NCI-H748 treated with DMSO at 0.1 percent for 48 hours (cell line): ENCODE results near the gene RSPH3.
"Not testable (repeated sequence)": the region's sequence is repeated elsewhere in the genome, so short reads cannot be mapped to it uniquely, and the experiment has no call there.

Experiments used
- DNase-seq: peaks from one replicate; lab custom pipeline; 2025; lab: John Stamatoyannopoulos, UW

Gene RSPH3

DNA sequence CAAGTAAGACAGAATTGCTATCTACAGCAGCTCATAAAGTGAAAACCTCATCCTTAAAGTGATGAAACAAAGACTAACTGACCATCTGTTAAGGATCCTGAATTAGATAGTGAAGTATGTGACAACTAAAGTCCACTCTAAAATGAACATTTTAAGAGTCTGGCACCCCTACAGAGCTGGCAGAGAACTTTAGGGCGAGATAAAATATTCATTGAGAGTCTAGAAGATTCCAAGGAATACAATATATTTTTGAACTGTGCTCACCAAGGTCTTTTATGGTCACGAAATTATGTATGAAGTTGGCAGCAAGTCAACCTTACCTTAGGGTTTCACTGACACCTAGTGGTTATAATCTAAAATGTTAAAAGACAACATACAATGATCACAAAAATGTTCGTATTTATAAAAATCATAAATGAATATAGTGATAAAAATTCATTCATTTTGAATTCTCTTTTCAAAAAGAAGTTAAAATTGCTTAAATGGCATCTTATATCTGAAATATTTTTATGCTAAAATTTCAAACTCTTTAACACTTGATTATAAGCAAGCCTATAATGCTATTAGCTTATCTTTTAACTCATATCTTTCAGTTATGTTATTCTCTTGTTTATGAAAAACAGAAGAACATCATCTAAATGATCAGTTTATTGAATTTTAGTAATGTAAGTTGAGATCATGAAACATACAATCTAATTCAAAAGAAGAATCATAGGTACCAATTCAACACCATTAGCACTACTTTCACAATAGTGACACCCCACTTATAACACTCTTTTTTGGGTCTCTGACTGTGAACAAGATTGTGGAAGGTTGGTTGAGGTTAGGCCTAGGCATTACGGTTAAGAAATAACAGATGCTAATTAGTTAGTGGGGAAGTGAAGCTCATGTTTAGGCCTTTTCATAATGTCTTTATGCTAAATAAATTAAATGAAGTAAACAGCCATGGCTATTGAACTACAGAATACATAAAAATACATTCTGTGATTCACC is 27.5 kb downstream of the RSPH3 start:
- peak; percentile 51 for DNase-seq

DNA sequence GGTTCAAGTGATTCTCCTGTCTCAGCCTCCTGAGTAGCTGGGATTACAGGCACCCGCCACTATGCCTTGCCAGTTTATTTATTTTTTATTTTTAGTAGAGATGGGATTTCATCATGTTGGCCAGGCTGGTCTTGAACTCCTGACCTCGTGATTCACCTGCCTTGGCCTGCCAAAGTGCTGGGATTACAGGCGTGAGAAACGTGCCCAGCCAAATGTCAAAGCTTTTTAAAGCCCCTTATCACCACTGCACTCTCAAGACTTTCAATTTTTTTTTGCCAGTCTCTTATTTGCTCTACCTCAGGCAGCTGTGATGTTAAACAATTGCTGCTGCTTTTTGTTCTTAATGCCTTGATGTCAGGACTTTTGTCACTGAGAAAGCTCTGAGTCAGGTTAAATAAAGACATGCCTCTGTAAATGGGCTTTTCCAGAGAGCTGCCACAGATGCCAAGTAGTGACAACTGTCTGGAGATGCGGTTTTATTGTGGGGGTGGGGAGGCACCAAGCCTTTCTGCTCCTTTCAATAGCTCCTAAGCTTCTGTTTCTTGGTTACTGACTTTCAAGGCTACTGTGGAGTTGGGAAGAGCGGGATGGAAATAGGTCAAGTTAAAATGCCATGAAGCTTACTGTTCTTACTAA is 29.2 kb downstream of the RSPH3 start:
- no peak for DNase-seq

DNA sequence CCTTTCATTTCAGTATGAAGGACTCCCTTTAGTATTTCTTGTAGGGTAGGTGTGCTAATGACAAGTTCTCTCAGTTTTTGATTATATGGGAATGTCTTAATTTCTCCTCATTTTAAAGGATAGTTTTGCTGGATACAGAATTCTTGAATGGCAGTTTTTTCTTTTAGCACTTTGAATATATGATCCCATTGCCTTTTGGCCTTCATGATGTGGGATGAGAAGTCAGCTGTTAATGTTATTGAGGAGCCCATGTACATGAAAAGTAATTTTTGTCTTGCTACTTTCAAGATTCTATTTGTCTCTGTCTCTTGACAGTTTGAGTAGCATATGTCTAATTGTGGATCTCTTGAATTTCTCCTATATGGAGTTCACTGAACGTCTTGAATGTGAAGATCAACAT is 30.9 kb downstream of the RSPH3 start:
- DNase-seq, result no peak

DNA sequence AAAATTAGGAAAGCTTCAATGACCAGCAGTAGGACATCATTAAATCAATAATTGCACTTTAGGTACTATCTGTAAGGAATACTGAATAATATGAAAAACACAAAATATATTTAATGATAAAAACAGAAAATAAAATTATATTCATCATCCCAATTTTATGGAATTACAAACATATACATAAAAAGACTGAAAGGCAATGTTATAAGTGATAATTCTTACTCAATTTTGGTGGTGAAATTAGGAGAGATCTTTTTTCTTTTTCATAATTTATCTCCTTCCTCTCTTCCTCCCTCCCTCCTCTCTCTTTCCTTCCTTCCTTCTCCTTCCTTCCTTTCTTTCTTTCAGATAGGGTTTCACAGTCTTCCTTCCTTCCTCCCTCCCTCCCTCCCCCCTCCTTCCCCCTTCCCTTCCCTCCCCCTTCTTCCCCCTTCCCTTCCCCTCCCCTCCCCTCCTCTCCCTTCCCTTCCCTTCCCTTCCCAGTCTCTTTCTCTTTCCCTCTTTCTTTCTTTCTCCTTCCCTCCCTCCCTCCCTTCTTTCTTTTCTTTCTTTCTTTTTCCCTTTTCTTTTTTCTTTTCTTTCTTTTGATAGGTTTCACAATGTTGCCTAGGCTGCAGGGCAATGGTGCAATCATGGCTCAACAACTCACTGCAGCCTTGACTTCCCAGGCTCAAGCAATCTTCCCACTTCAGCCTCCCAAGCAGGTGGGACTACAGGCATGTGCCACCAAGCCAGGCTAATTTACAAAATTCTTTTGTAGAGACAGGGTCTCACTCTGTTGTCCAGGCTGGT is 36.8 kb downstream of the RSPH3 start:
- DNase-seq, result no peak

DNA sequence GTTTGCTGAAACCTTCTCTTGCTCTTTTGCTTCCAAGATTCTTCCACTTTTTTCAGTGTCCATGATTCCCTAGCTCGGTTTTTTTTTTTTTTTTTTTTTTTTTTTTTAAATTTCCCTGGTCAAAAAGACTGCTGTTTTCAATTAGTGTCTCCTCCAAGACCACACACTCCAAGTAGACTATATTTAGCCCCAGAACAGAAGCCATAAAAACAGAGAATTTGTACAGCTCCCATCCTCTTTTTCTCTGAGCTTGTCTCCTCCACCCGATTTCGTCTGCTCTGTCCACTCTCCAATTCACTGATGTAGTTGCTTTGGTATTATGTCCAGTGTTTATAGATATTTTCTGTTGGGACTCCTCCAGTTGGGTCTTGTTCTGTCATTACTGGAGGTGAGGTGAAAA is 37.6 kb downstream of the RSPH3 start:
- no peak for DNase-seq

DNA sequence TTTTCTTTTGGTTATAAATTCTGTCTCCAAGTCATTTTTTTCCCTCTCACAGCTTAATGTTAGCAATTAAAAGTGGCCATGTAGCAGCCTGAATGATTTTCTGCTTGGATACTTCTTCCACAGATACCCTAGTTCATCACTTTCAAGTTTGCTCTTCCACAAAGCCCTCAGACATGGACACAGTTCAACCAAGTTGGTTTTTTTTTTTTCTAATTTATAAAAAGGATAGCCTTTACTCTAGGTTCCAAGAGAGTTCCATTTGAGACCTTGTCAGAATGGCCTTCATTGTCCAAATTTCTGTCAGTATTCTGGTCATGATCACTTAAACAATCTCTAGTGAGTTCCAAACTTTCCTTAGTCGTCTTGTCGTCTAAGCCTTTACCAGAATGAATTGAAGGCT is 40.0 kb downstream of the RSPH3 start:
- no peak for DNase-seq

DNA sequence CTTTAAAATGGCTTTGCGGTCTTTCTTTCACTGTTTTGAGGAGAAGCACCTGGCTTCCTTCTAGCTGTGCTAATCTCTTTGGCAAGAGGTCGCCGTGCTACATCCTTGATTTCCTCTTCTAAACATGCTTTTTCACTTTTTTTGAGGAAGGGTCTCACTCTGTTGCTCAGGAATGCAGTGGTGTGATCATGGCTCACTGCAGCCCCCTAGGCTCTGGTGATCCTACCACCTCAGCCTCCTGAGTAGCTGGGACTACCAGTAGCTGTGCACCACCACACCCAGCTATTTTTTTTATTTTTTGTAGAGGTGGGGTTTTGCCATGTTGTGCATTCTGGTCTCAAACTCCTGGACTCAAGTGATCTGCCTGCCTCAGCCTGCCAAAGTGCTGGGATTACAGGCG is 40.5 kb downstream of the RSPH3 start:
- DNase-seq, result no peak

DNA sequence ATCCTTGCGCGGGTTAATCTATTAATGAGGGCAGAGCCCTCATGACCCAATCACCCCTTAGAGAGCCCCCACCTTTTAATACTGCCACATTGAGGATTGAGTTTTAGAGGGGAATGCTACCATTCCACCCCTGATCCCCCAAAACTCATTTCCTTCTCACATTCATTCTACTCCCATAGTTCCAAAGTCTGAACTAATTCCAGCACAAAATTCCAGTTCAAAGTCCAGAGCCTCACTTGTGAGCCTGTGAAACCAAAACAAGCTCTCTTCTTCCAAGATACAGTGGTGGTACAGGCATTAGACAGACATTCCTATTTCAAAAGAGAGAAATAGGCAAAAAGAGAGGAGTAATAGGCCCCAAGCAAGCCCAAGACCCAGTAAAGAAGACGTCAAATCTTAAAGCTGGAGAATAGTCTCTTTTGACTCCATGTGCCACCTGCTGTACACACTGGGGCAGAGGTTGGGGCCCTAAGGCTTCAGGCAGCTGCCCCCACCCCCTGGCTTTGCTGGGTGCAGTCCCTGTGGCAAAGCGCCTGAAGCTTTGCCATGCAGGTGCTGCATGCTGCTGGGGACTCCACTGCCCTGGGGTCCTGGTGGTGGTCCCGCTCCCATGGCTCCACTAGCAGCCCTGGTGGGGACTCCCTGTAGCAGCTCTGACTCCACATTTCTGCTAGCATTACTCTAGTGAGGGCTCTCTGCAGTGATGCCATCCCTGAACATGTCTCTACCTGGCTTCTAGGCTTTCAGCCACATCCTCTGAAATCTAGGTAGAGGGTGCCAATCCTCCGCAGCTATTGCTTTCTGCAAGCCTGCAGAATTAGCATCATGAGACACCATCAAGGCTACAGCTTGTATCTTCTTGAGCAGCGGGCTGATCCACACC is 41.3 kb downstream of the RSPH3 start:
- DNase-seq, result no peak

DNA sequence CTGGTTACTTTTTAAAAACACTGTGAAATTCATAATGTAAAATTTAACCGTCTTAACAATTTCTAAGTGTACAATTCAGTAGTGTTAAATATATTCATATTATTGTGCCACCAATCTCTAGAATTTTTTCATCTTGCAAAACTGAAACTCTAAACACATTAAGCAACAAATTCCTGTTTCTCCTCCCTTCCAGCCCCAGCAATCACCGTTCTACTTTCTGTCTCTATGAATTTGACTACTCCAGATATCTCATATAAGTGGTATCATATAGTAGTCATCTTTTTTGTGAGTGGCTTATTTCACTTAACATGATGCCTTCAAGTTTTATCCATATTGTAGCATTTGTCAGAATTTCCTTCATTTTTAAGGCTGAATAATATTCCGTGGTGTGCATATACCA is 44.7 kb downstream of the RSPH3 start:
- DNase-seq, result no peak

DNA sequence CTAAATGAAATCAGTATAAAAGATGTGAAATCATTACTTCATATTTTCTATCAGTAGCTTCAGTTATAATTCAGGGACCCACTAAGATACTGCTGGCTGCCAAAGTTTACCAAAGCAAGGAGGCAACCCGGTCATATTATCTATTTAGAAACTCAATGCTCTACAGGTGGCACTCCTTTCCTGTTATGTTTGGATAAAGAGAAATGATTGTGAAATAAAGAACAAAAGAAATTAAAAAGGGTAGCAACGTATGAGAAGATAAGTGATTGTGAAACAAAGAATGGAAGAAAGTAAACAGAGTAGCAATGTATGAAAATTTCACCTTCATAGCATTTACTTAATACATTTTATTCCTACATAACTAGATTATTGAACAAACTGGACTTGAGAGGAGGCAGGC is 45.2 kb downstream of the RSPH3 start:
- DNase-seq, result no peak

DNA sequence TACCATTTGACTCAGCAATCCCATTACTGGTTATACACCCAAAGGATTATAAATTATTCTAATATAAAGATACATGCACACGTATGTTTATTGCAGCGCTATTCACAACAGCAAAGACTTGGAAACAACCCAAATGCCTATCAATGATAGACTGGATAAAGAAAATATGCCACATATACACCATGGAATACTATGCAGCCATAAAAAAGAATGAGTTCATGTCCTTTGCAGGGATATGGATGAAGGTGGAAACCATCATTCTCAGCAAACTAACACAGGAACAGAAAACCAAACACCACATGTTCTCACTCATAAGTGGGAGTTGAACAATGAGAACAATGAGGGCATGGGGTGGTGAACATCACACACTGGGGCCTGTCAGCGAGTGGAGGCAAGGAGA is 48.0 kb downstream of the RSPH3 start:
- DNase-seq, result not testable (repeated sequence)

DNA sequence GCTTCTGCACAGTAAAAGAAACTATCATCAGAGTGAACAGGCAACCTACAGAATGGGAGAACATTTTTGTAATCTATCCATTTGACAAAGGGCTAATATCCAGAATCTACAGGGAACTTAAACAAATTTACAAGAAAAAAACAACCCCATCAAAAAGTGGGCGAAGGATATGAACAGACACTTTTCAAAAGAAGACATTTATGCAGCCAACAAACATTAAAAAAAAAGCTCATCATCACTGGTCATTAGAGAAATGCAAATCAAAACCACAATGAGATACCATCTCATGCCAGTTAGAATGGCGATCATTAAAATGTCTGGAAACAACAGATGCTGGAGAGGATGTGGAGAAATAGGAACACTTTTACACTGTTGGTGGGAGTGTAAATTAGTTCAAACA is 48.4 kb downstream of the RSPH3 start:
- DNase-seq, result not testable (repeated sequence)

DNA sequence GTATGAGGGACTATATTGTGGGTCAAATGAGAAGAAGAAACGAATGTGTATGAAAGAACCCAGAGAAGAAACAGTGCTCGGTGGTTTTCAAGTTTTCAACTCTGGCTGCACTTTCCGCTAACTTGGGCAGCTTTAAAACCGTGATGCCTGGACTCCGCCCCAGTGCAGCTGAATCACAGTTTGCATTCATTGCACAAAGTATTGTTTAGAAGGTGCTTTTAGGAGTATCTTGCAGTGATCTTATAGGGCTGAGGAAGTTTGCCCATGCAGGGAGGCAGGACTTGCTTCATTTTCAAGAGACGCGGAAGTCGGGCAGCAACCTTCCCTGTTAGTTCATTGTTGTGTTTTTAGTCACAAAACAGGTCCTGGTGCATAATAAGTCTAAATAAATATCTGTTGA is 52.7 kb downstream of the RSPH3 start:
- DNase-seq, result no peak

DNA sequence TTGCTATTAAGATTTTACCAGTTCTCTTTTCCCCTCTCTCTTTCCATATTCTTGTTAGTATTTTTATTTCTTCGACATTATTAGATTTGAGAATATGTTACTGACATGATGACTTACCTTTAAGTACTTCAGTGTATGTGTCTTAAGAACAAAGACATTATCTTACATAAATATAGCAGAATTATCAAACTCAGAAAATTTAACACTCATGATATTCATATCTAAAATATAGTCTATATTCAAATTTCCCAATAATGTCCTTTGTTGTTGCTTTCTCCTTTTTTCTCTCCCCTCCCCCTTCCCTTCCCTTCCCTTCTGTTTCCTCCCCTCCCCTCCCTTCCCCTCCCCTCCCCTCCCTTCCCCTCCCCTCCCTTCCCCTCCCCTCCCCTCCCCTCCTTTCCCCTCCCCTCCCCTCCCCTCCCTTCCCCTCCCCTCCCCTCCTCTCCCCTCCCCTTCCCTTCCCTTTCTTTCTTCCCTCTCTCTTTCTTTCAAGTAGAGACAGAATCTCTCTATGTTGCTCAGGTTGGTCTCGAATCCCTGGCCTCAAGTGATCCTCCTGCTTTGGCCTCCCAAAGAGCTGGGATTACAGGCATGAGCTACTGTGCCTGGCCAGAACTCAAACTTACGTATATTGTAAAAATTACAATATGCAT is 56.5 kb downstream of the RSPH3 start:
- no peak for DNase-seq

DNA sequence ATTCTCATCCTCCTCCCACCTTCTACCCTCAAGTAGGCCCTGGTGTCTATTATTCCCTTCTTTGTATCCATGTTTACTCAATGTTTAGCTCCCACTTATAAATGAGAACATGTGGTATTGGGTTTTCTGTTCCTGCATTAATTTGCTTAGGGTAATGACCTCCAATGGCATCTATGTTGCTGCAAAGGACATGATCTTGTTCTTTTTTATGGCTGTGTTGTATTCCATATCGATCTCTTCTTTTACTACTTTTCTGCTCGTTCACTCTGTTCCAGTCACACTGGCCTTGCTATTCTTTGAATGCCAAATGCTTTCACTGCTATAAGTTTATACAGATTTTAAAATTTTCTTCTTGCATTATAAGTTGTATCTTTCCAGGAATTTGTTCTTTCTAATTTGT is 57.7 kb downstream of the RSPH3 start:
- DNase-seq, result no peak

DNA sequence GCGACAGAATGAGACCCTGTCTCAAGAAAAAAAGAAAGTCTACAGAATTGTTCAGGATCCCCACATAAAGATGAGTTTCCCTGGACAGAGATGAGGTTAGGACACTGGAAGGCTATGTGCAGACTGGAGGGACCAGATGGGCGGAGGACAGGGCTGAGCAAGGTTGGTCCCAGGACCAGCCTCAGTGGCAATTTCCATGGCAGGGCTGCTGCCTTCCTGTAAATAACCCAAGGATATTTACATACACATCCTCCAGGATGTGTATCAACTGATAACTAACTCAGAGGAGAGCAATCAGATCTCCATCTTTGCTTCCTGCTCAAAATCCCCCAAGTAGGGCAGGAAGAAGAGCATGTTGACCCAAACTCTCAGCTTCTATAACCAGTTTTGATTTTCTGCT is 58.8 kb downstream of the RSPH3 start:
- no peak for DNase-seq

DNA sequence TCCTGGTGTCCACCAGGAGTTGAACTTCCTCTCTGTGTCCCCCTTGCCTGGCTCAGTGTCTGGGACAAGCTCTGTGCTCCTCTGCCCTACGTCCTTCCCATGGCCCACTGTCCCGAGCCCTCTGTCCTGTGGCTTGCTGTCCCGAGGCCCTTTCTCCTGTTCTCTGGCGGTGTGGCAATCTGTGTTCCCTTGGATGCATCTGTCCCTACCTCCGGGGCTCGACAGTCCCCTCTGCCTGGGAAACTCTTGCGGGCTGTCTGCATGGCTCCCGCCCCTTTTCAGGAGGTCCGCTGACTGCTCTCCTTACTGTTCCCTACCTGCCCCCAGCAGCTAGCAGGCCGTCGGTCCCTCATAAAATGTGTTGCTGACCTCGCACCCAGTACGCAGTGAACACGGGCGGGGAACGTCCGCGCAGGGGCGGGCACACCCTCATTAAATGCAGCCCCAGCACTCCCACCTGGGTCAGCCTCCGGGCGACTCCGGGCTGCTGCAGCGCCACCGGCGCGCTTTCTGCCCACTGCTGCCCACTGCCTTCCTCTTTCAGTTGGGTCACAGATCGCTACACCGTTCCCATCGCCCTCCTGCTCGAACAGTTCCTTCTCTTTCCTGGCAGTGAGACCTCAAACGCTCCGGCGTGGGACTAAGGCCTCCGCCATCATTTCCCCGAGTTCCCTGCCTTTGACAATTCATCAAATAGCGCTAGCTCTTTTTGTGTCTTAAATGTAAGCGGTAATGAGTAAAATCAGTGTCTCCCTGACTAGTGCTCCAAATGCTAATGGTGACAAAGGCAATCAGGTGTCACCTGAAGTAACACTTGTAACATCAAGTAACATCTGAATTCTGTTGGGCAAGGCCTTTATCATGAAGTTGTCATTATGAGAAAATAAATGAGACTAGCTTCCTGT is 60.5 kb downstream of the RSPH3 start:
- no peak for DNase-seq

DNA sequence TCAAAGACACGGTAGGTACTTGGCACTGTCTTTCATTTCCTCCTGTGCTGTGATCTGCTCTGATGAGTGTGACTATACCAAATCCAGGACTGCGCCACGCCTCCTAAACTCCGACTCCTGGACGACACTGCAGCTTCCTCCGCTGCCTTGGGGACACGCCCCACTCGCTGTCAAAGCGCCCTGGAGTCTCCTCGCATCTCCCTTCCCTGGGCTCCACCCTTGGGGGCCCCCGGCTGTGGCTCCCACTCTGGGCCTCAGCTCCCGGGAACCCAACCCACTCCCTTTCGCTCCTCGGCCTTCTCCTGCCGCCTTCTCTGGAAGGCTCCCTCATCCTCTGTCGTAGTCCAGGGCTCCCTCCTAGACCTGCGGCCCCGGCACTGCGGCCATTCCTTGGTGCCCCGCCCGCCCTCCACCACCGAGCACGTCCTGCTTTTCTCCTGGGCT is 61.2 kb downstream of the RSPH3 start:
- no peak for DNase-seq

DNA sequence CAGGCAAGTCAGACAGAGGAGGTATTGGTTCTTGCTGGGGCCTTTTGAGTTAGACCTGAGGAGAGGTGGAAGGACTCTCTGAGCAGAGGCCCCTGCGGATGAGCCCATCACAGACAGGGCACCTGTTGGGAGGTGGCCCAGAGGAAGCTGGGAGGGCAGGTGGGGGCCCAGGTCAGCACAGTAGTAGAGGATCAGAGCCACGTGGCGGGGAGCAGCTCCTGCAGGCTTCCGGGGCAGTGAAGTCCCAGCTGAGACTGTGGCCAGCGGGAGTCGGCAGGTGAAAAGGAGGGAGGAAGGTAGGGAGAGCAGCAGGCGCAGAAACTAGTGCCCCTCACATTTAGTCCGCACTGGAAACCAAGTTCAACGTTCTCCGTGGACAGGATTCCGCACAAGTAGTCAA is 61.8 kb downstream of the RSPH3 start:
- no peak for DNase-seq

DNA sequence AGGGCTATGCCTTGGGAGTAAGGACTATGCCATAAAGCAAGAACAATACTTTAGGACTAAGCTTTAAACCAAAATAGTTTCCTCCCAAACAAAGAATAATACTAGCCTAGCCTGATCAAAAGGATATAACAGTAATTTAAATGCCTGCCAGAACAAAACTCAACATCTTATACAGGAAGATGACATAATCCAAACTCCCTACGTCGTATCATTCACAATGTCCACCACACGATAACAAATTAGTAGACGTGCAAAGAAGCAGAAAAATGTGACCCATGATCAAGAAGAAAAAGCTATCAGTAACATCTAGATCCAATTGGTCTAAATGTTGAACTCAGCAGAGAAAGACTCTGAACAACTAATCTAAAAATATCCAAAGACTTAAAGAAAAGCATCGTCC is 65.8 kb downstream of the RSPH3 start:
- DNase-seq, result no peak
